A549 treated with Mapracorat at 1 μM for 4 hours (cell line): ENCODE data around the gene ERCC8. TPM values are rescaled to one million over a fixed set of nuclear protein-coding genes. Genes with fewer than 3 reads are reported as not detected.

ENCODE experiments used
- total RNA-seq: library from RNA; stranded (reverse); fragments of 200-300 nt; extraction: Qiagen RNA extraction; gene quantifications from 5 replicates; pipeline ENCODE4 v1.2.3, GENCODE V29; 2022

The ERCC8 gene, protein sequence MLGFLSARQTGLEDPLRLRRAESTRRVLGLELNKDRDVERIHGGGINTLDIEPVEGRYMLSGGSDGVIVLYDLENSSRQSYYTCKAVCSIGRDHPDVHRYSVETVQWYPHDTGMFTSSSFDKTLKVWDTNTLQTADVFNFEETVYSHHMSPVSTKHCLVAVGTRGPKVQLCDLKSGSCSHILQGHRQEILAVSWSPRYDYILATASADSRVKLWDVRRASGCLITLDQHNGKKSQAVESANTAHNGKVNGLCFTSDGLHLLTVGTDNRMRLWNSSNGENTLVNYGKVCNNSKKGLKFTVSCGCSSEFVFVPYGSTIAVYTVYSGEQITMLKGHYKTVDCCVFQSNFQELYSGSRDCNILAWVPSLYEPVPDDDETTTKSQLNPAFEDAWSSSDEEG
- 12.4 to 18.2 TPM (median 13.2 TPM) in 5 replicates for total RNA-seq

DNA sequence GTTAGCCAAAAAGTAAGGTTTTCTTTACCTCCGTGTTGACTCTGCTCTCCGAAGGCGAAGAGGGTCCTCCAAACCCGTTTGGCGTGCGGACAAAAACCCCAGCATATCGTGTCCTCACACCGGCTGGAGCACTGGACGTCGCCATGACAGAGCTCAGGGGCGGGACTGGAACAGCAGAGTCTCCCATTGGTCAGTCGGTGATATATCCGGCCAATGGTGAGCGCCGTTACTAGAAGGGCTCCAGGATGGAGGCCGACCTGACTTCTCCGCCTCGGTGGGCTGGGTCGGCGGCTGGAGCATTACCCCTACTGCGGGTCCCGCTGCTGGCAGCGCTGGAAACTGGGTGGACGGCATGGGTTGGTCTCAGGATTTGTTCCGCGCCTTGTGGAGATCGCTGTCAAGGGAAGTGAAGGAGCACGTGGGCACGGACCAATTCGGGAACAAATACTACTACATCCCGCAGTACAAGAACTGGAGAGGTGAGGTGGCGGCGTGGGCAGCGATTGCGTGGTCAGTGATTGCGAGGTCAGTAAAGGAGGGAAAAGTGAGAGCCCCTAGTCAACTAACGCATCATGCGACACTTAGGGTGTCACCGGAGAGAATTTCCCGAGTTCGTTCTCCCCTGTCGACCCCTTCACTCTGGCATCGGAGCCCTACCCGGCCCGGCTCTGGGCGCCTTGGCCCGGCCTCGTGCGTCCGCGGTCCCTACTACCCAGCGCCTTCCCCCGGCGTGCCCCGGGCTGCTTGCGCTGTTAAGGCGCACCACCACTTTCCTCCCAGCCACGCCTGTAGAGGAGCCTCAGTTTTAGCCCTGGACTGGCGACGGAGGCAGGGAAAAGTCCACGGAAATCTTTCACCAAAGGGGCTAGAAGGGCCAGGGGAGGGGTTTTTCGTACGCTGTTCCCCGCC lies at the start of gene ERCC8, which contains the start of gene NDUFAF2:
ERCC8 (minus strand) TSS at position 167 of the 909 bp plus-strand sequence; CDS start at position 105, 62 bp downstream.
NDUFAF2 (plus strand) TSS at position 302 of the 909 bp plus-strand sequence; CDS start at position 353, 51 bp downstream.

DNA sequence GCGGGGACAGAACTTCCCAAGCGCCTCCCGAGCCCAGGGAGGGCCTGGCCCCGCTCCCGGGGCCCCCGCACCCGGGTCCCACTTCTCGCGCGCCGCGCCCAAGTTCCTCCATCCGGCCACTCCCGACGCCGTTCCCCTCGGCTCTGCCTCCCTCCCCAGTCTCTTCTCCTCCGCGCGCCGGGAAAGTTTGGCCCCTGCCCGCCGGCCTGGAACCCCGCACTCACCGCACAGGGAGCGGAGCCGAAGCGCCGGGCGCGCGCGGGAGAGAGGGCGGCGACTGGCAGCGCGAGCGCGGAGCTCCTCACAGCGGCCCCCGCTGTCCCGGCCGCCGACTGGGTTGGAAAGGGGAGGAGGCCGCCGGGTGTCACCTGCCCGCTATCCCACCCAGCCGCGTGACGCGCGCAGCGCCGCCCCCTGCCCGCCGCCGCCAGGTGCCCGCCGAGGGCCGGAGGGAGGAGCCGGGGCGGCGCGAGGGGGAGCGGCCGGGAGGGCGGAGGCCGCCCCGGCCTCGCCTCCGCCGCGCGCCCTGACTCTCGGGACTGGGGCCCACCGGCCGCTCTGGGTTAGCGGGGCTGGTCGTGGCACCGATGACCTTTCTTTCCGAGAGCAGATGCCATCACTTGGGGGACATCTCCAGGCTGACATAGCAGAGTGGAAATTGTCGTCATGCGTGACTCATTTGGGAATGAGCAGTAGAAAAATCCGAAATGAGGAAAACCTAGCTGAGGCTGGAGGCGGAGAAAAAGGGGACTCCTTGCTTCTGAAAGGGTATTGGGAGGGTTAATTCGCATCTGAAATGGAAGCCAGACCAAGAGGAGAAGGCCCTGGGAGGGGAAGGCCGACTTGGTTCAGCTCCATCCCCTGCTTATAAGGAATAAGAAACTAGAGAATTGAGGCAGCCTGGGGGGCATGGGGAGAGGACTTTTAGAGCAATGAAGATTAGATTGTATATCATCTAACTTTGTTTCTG lies 100.6 kb downstream of the ERCC8 start, which contains the start of gene ELOVL7:
ELOVL7 (minus strand) TSS at position 334 of the 970 bp plus-strand sequence. CDS start 56,872 bp downstream, outside the sequence.

Other genes with a start within 250 kb of the ERCC8 start
- gene DEPDC1B, start 244.9 kb downstream of the ERCC8 start, total RNA-seq = 12.5 to 16.6 TPM (median 15.2 TPM) in 5 replicates
- gene ELOVL7, start 100.8 kb downstream of the ERCC8 start, total RNA-seq = 8.7 to 12.5 TPM (median 10.8 TPM) in 5 replicates
- 69.8 to 82.5 TPM (median 79.0 TPM) in 5 replicates for gene NDUFAF2, start 135 bp upstream of the ERCC8 start, total RNA-seq
- 62.2 to 88.9 TPM (median 69.0 TPM) in 5 replicates for gene SMIM15, start 217.4 kb upstream of the ERCC8 start, total RNA-seq